T-cell (primary cell): ENCODE measurements around the gene KDM2B. TPM values are rescaled to one million over a fixed set of nuclear protein-coding genes. Genes with fewer than 3 reads are reported as not detected.

Source experiments
- ATAC-seq, 4 experiments: fragments of 200-7000 bp in 3 of 4; fragments of 150-1000 bp in 1 of 4; cut with Tn5 transposase; replicated peaks in 1 of 4; 1 replicate in 3 of 4; 2 replicates in 1 of 4; pipeline ENCODE4 v1.10.0; 2021; ENCODE audit warnings: moderate library complexity in 3 of 4, mild to moderate bottlenecking in 2 of 4, moderate number of reproducible peaks in 1 of 4
- CTCF ChIA-PET, 2 donors: fragments of 300-600 bp; sonication (Branson Sonifier 250); formaldehyde crosslinking; loops; one replicate each; lab custom pipeline; 2022; ENCODE audit warnings: antibody characterized with exemption in 2 of 2; lab: Charles Lee
- POLR2A ChIA-PET, 2 donors: fragments of 300-600 bp; sonication (Branson Sonifier 250); formaldehyde crosslinking; loops; one replicate each; lab custom pipeline; 2022; ENCODE audit warnings: antibody characterized with exemption in 2 of 2; lab: Charles Lee
- DNase-seq, 35 experiments: peaks; one replicate each; pipeline versions ENCODE4 v3.0.0 to v3.0.0-alpha.2; 2013 to 2023
- H3K27ac ChIP-seq: one replicate; pipeline ENCODE4 v1.5.1; 2013; ENCODE audit warnings: low read length
- H3K27me3 ChIP-seq, 2 experiments: replicated peaks in 1 of 2; 1 replicate in 1 of 2; 2 replicates in 1 of 2; pipeline versions ENCODE4 v1.6.1 to v1.7.0; 2013; ENCODE audit warnings: low read length in 1 of 2, mixed read lengths in 1 of 2; ENCODE audit not compliant: control insufficient read depth in 2 of 2, insufficient read depth in 2 of 2; ENCODE audit errors: extremely low read depth in 1 of 2
- H3K36me3 ChIP-seq, 2 donors: 1 replicate in 1 of 2; 2 replicates in 1 of 2; pipeline versions ENCODE4 v1.6.1 to v1.7.0; 2013; ENCODE audit warnings: low read length in 1 of 2; ENCODE audit not compliant: control insufficient read depth in 2 of 2, insufficient read depth in 1 of 2; ENCODE audit errors: extremely low read depth in 1 of 2
- H3K4me1 ChIP-seq, 2 experiments: 1 replicate in 1 of 2; 2 replicates in 1 of 2; pipeline versions ENCODE4 v1.6.1 to v1.7.0; 2013; ENCODE audit warnings: low read length in 2 of 2, mixed read lengths in 1 of 2; ENCODE audit not compliant: insufficient read depth in 2 of 2, control insufficient read depth in 1 of 2; ENCODE audit errors: extremely low read depth in 1 of 2
- H3K4me3 ChIP-seq, 2 donors: 1 replicate in 1 of 2; 2 replicates in 1 of 2; pipeline versions ENCODE4 v1.5.1 to v1.7.0; 2013; ENCODE audit warnings: mild to moderate bottlenecking in 2 of 2, low read length in 1 of 2, moderate library complexity in 1 of 2; ENCODE audit not compliant: control insufficient read depth in 1 of 2; ENCODE audit errors: extremely low read depth in 1 of 2
- H3K9me3 ChIP-seq: 2 replicates; pipeline ENCODE4 v1.7.0; 2013
- H3K27ac Mint-ChIP-seq, 2 donors: one replicate each; pipeline ENCODE4 v1.8.0; 2020 to 2021; ENCODE audit warnings: mild to moderate bottlenecking in 2 of 2, mixed read lengths in 2 of 2
- H3K27me3 Mint-ChIP-seq, 2 donors: one replicate each; pipeline ENCODE4 v1.8.0; 2021 to 2022; ENCODE audit warnings: mixed read lengths in 2 of 2
- H3K36me3 Mint-ChIP-seq: one replicate; pipeline ENCODE4 v1.8.0; 2021; ENCODE audit warnings: mixed read lengths
- H3K4me1 Mint-ChIP-seq, 3 donors: one replicate each; pipeline ENCODE4 v1.8.0; 2020 to 2022; ENCODE audit warnings: mixed read lengths in 3 of 3, mild to moderate bottlenecking in 1 of 3
- H3K4me3 Mint-ChIP-seq, 3 donors: one replicate each; pipeline ENCODE4 v1.8.0; 2020 to 2022; ENCODE audit warnings: mild to moderate bottlenecking in 3 of 3, mixed read lengths in 3 of 3, moderate library complexity in 3 of 3
- H3K9me3 Mint-ChIP-seq, 3 donors: one replicate each; pipeline ENCODE4 v1.8.0; 2020 to 2022; ENCODE audit warnings: mixed read lengths in 3 of 3
- WGBS: methylation state at CpG from one replicate; pipeline ENCODE4 v1.1.5; 2013; ENCODE audit warnings: missing lambda C conversion rate; ENCODE audit not compliant: insufficient coverage; 5-methylcytosine and 5-hydroxymethylcytosine counted together
- total RNA-seq, 35 experiments: library from RNA in 6 of 35; stranded (reverse) in 6 of 35; fragments of 120-200 nt in 1 of 35; gene quantifications; one replicate each; pipeline versions ENCODE4 v1.2.1 to v1.2.4 and lab custom pipeline; 2013 to 2026

Gene KDM2B
- total RNA-seq, 5 donors from 2014 or later (not counting 1 experiment from before 2014, with no cell fraction given) = 74.1 to 102 (median 95.8) TPM

- H3K27me3 ChIP-seq = no peaks in the 10 kb centered on the region
- H3K4me3 Mint-ChIP-seq = no peak overlapping the region
- ATAC-seq (no peak), DNase-seq (no peak)
- no peak overlapping the region for H3K27ac ChIP-seq
- peaks cover 0 to 27% of the 10 kb centered on the region in 2 donors for H3K36me3 ChIP-seq
- no peaks in the 10 kb centered on the region for H3K9me3 ChIP-seq
- 86% methylated on average over 3 of the region's 8 CpGs for WGBS
- H3K36me3 Mint-ChIP-seq = peaks cover 21% of the 10 kb centered on the region
- H3K4me1 Mint-ChIP-seq = peaks cover 2 to 13% (median 4%) of the 10 kb centered on the region in 3 donors
- no peak overlapping the region for H3K4me3 ChIP-seq
- H3K27ac Mint-ChIP-seq = no peak overlapping the region
- POLR2A ChIA-PET = interaction anchor here in 1 of 2 donors (0.6 kb wide), 1 partner anchor 183 kb away, joined by 3 read pairs; no protein-coding TSS in a partner anchor
- H3K27me3 Mint-ChIP-seq = no peaks in the 10 kb centered on the region
- CTCF ChIA-PET = interaction anchor here in 1 of 2 donors (1.4 kb wide), 1 partner anchor 125 kb away, joined by 3 read pairs; the partner anchor contains the start of gene MORN3
- peaks cover 0 to 3% of the 10 kb centered on the region in 2 experiments for H3K4me1 ChIP-seq
- H3K9me3 Mint-ChIP-seq = no peaks in the 10 kb centered on the region
These were observed 37.0 kb downstream of the KDM2B start for GRCh38 chr12:121543786-121544185.

GRCh38 chr12:121539908-121540307 lies 40.9 kb downstream of the KDM2B start:
- Mint-ChIP-seq H3K27me3 (no peaks in the 10 kb centered on the region), H3K4me1 (peaks cover 26 to 40% (median 31%) of the 10 kb centered on the region in 3 donors), H3K4me3 (peak overlapping the region in 1 of 3 donors; percentile 32), H3K27ac (no peak overlapping the region), H3K36me3 (peaks cover 8% of the 10 kb centered on the region), H3K9me3 (no peaks in the 10 kb centered on the region)
- peaks cover 4 to 33% of the 10 kb centered on the region in 2 experiments for H3K4me1 ChIP-seq
- WGBS = no CpG with 5 or more reads among the region's 6 CpGs
- peaks cover 0 to 3% of the 10 kb centered on the region in 2 donors for H3K36me3 ChIP-seq
- H3K9me3 ChIP-seq = no peaks in the 10 kb centered on the region
- no peak overlapping the region for H3K27ac ChIP-seq
- H3K27me3 ChIP-seq = no peaks in the 10 kb centered on the region
- ATAC-seq (no peak), DNase-seq (no peak)
- ChIA-PET POLR2A (no interaction called here), CTCF (no interaction called here)
- H3K4me3 ChIP-seq = no peak overlapping the region

GRCh38 chr12:121538699-121539061 lies 42.1 kb downstream of the KDM2B start:
- no peak overlapping the region for H3K27ac ChIP-seq
- peak overlapping the region; percentile 80 to 84 (median 83) for H3K4me3 Mint-ChIP-seq
- peak overlapping the region; percentile 85 to 86 for H3K27ac Mint-ChIP-seq
- CTCF ChIA-PET = interaction anchor here in 1 of 2 donors (0.8 kb wide), 1 partner anchor 258 kb away, joined by 7 read pairs; no protein-coding TSS in a partner anchor
- no peaks in the 10 kb centered on the region for H3K27me3 Mint-ChIP-seq
- H3K4me3 ChIP-seq = no peak overlapping the region
- H3K9me3 Mint-ChIP-seq = no peaks in the 10 kb centered on the region
- peaks cover 0 to 5% of the 10 kb centered on the region in 2 donors for H3K36me3 ChIP-seq
- POLR2A ChIA-PET = interaction anchor here in 1 of 2 donors (0.6 kb wide), 1 partner anchor 183 kb away, joined by 5 read pairs; no protein-coding TSS in a partner anchor
- peaks cover 35 to 43% (median 41%) of the 10 kb centered on the region in 3 donors for H3K4me1 Mint-ChIP-seq
- H3K27me3 ChIP-seq = no peaks in the 10 kb centered on the region
- DNase-seq = no peak
- H3K36me3 Mint-ChIP-seq = peaks cover 8% of the 10 kb centered on the region
- no peaks in the 10 kb centered on the region for H3K9me3 ChIP-seq
- 58% methylated on average over 5 of the region's 5 CpGs for WGBS
- H3K4me1 ChIP-seq = peaks cover 4 to 46% of the 10 kb centered on the region in 2 experiments
- ATAC-seq = no peak

GRCh38 chr12:121537814-121538698 lies 42.8 kb downstream of the KDM2B start:
- ChIA-PET CTCF (interaction anchor here in 1 of 2 donors (1.5 kb wide), 1 partner anchor 134 kb away, joined by 3 read pairs; no protein-coding TSS in a partner anchor), POLR2A (interaction anchor here in 1 of 2 donors (0.6 kb wide), 1 partner anchor 184 kb away, joined by 5 read pairs; no protein-coding TSS in a partner anchor)
- Histone ChIP-seq H3K27ac (peak overlapping the region; percentile 68), H3K4me3 (peak overlapping the region; percentile 50 to 68), H3K4me1 (peaks cover 4 to 48% of the 10 kb centered on the region in 2 experiments), H3K27me3 (no peaks in the 10 kb centered on the region), H3K36me3 (peaks cover 0 to 10% of the 10 kb centered on the region in 2 donors), H3K9me3 (no peaks in the 10 kb centered on the region)
- peak in 12 of 35 experiments; percentile 15 to 71 (median 32) for DNase-seq
- H3K9me3 Mint-ChIP-seq = no peaks in the 10 kb centered on the region
- H3K4me1 Mint-ChIP-seq = peaks cover 39 to 47% (median 47%) of the 10 kb centered on the region in 3 donors
- H3K36me3 Mint-ChIP-seq = peaks cover 8% of the 10 kb centered on the region
- peak overlapping the region; percentile 85 to 86 for H3K27ac Mint-ChIP-seq
- H3K27me3 Mint-ChIP-seq = no peaks in the 10 kb centered on the region
- peak; percentile 5 to 39 (median 38) for ATAC-seq
- WGBS = 2% methylated on average over 67 of the region's 83 CpGs
- H3K4me3 Mint-ChIP-seq = peak overlapping the region; percentile 80 to 84 (median 83)

- no peaks in the 10 kb centered on the region for H3K9me3 Mint-ChIP-seq
- peak overlapping the region; percentile 76 to 84 (median 78) for H3K4me3 Mint-ChIP-seq
- H3K27ac Mint-ChIP-seq = peak overlapping the region; percentile 96 to 97
- peaks cover 0 to 15% of the 10 kb centered on the region in 2 donors for H3K36me3 ChIP-seq
- peaks cover 40 to 52% (median 44%) of the 10 kb centered on the region in 3 donors for H3K4me1 Mint-ChIP-seq
- H3K27me3 Mint-ChIP-seq = no peaks in the 10 kb centered on the region
- peak overlapping the region; percentile 94 for H3K27ac ChIP-seq
- peak overlapping the region; percentile 41 to 68 for H3K4me3 ChIP-seq
- H3K36me3 Mint-ChIP-seq = peaks cover 10% of the 10 kb centered on the region
- ChIA-PET POLR2A (interaction anchor here (0.6 to 0.9 kb wide), 3 partner anchors 42 to 1654 kb away, joined by 3 to 11 read pairs (median 6); partner anchors contain the start of gene RHOF (in 1 of the 2)), CTCF (interaction anchor here in 1 of 2 donors (0.6 to 1.5 kb wide), 4 partner anchors 15 to 135 kb away, joined by 3 to 5 read pairs (median 4); no protein-coding TSS in a partner anchor)
- DNase-seq (peak in 32 of 35 experiments; percentile 17 to 72 (median 41)), ATAC-seq (peak; percentile 9 to 35 (median 22))
- H3K9me3 ChIP-seq = no peaks in the 10 kb centered on the region
- H3K27me3 ChIP-seq = no peaks in the 10 kb centered on the region
- peaks cover 4 to 53% of the 10 kb centered on the region in 2 experiments for H3K4me1 ChIP-seq
- WGBS = 2% methylated on average over 70 of the region's 73 CpGs
These were observed 43.7 kb downstream of the KDM2B start for GRCh38 chr12:121536899-121537813.
